Measurements from ENCODE around the gene CFH.
"Not testable (repeated sequence)": the region's sequence is repeated elsewhere in the genome, so short reads cannot be mapped to it uniquely, and the experiment has no call there.

Gene CFH

GRCh38 chr1:196734006-196734405, 82.2 kb downstream of the CFH start:
- DNase-seq (ENCODE audit: low read depth), result no peak
- no peak overlapping the region for H3K4me3 ChIP-seq (ENCODE audit: low read depth, low read length)
- TF ChIP-seq CTCF (conservative IDR thresholded peaks at IDR 0.05; ENCODE audit: low read depth, low read length), result no peak

GRCh38 chr1:196734460-196734859, 82.6 kb downstream of the CFH start:
- H3K4me3 ChIP-seq (ENCODE audit: low read depth, low read length), result no peak overlapping the region
- TF ChIP-seq CTCF (conservative IDR thresholded peaks at IDR 0.05; ENCODE audit: low read depth, low read length), result no peak
- DNase-seq (ENCODE audit: low read depth), result no peak

GRCh38 chr1:196738730-196739129, 86.9 kb downstream of the CFH start:
- no peak for DNase-seq (ENCODE audit: low read depth)
- H3K4me3 ChIP-seq (ENCODE audit: low read depth, low read length), result no peak overlapping the region
- TF ChIP-seq CTCF (conservative IDR thresholded peaks at IDR 0.05; ENCODE audit: low read depth, low read length), result no peak

- DNase-seq (ENCODE audit: low read depth), result peak; percentile 72
- not testable (repeated sequence) for H3K4me3 ChIP-seq (ENCODE audit: low read depth, low read length)
- TF ChIP-seq CTCF (conservative IDR thresholded peaks at IDR 0.05; ENCODE audit: low read depth, low read length), result peak; percentile 47
Observed at GRCh38 chr1:196743244-196743643, 91.4 kb downstream of the CFH start.

GRCh38 chr1:196765019-196765740, 113.3 kb downstream of the CFH start:
- not testable (repeated sequence) for H3K4me3 ChIP-seq (ENCODE audit: low read depth, low read length); DNase-seq (ENCODE audit: low read depth)

GRCh38 chr1:196769823-196770222, 118.0 kb downstream of the CFH start:
- H3K4me3 ChIP-seq (ENCODE audit: low read depth, low read length); DNase-seq (ENCODE audit: low read depth): not testable (repeated sequence)

- no peak for TF ChIP-seq CTCF (conservative IDR thresholded peaks at IDR 0.05; ENCODE audit: low read depth, low read length)
- DNase-seq (ENCODE audit: low read depth), result no peak
- H3K4me3 ChIP-seq (ENCODE audit: low read depth, low read length), result no peak overlapping the region
Observed at GRCh38 chr1:196773713-196774112, 121.9 kb downstream of the CFH start.

GRCh38 chr1:196774175-196774574, 122.3 kb downstream of the CFH start:
- no peak overlapping the region for H3K4me3 ChIP-seq (ENCODE audit: low read depth, low read length)

More at GRCh38 chr1:196774175-196774574, 122.3 kb downstream of the CFH start:
- DNase-seq (ENCODE audit: low read depth), result no peak
- TF ChIP-seq CTCF (conservative IDR thresholded peaks at IDR 0.05; ENCODE audit: low read depth, low read length), result no peak

All from choroid plexus epithelial cell (primary cell).